Ovary (tissue), 3 donors: Measurements from ENCODE around the gene CPLANE1.

Experiments
- CTCF ChIP-seq, 3 donors: fragments of 450-650 bp in 2 of 3; fragments of 200-600 bp in 1 of 3; IDR thresholded peaks; one replicate each; pipeline versions ENCODE4 v1.5.1 to v1.8.0; 2016 to 2022; ENCODE audit warnings: antibody characterized with exemption in 3 of 3, mild to moderate bottlenecking in 1 of 3
- EP300 ChIP-seq: sonication (generic); formaldehyde crosslinking; IDR thresholded peaks from one replicate; pipeline ENCODE4 v1.6.1; 2017; ENCODE audit warnings: antibody characterized with exemption
- POLR2A ChIP-seq: fragments of 450-650 bp; IDR thresholded peaks from one replicate; pipeline ENCODE4 v1.6.1; 2017; ENCODE audit warnings: antibody characterized with exemption, mild to moderate bottlenecking, moderate library complexity
- donor health status: DM: no; HTN: no; CAD: no.

- TF ChIP-seq EP300 (no peak), CTCF (IDR thresholded peaks at IDR 0.05) (no peak), POLR2A (no peak)
Measured at GRCh38 chr5:37174928-37175327, 74.2 kb downstream of the CPLANE1 start.
